Astrocyte of the spinal cord (primary cell): ENCODE data around the gene TPM3.
A peak's percentile ranks its signal among the peaks of the same experiment; 100 is the strongest.

Experiments used
- DNase-seq: peaks from one replicate; pipeline ENCODE4 v3.0.0; 2011; ENCODE audit warnings: low read depth, low spot score
- H3K4me3 ChIP-seq: 2 replicates; pipeline ENCODE4 v1.5.1; 2011; ENCODE audit warnings: low read depth, mild to moderate bottlenecking, low read length, moderate library complexity
- in situ Hi-C: cut with HindIII; loops from 2 replicates; pipeline ENCODE4 v1.10.0; 2017; ENCODE audit warnings: low sequenced_read_pairs
- TF ChIP-seq, protein P1 (sequence below): IDR thresholded peaks from 2 replicates; pipeline ENCODE4 v1.5.1; 2012; ENCODE audit warnings: low read depth, mild to moderate bottlenecking, low read length, inconsistent platforms

Gene TPM3

GRCh38 chr1:154225370-154225769, 33.5 kb upstream of the TPM3 start:
- TF ChIP-seq, protein P1, sequence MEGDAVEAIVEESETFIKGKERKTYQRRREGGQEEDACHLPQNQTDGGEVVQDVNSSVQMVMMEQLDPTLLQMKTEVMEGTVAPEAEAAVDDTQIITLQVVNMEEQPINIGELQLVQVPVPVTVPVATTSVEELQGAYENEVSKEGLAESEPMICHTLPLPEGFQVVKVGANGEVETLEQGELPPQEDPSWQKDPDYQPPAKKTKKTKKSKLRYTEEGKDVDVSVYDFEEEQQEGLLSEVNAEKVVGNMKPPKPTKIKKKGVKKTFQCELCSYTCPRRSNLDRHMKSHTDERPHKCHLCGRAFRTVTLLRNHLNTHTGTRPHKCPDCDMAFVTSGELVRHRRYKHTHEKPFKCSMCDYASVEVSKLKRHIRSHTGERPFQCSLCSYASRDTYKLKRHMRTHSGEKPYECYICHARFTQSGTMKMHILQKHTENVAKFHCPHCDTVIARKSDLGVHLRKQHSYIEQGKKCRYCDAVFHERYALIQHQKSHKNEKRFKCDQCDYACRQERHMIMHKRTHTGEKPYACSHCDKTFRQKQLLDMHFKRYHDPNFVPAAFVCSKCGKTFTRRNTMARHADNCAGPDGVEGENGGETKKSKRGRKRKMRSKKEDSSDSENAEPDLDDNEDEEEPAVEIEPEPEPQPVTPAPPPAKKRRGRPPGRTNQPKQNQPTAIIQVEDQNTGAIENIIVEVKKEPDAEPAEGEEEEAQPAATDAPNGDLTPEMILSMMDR, result no peak

GRCh38 chr1:154223621-154224020, 31.7 kb upstream of the TPM3 start:
- in situ Hi-C loops, result no loop called here
- no peak overlapping the region for H3K4me3 ChIP-seq
- DNase-seq, result no peak
- TF ChIP-seq, protein P1, result no peak

More at GRCh38 chr1:154225370-154225769, 33.5 kb upstream of the TPM3 start:
- H3K4me3 ChIP-seq, result no peak overlapping the region
- in situ Hi-C loops, result no loop called here
- no peak for DNase-seq

GRCh38 chr1:154222918-154223317, 31.0 kb upstream of the TPM3 start:
- in situ Hi-C loops, result no loop called here
- DNase-seq, result no peak
- H3K4me3 ChIP-seq, result no peak overlapping the region
- TF ChIP-seq, protein P1, result no peak

DNA sequence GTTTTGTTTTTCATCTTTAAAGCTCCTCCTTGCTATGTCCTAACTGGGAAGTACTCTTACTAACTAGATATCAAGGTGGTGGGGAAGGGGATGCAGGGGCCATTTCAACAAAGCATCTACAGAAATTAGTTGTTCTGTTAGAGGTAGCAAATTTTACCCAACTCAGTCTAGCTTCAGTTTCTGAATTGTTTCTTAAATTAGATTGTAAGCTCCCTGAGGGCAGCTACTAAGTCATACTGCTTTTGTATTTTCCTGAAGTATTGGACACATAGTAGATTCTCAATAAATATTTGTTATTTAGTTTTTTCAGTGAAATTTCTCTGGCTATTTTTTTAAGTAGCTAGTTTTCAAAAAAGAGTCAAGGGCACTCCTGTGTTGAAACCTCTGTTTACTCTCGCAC, 30.6 kb upstream of the TPM3 start:
- peak overlapping the region; percentile 91 for H3K4me3 ChIP-seq
- TF ChIP-seq, protein P1, result no peak
- in situ Hi-C loops, result no loop called here
- no peak for DNase-seq

GRCh38 chr1:154221278-154222001, 29.5 kb upstream of the TPM3 start:
- peak; percentile 79 for DNase-seq
- H3K4me3 ChIP-seq, result peak overlapping the region; percentile 91
- TF ChIP-seq, protein P1, result no peak
- in situ Hi-C loops, result no loop called here

GRCh38 chr1:154220970-154221277, 29.0 kb upstream of the TPM3 start:
- in situ Hi-C loops, result no loop called here
- H3K4me3 ChIP-seq, result peak overlapping the region; percentile 91
- no peak for DNase-seq
- TF ChIP-seq, protein P1, result no peak
